H9 (cell line): ENCODE data around the gene MYH9. TPM values are rescaled to one million over a fixed set of nuclear protein-coding genes. Genes with fewer than 3 reads are reported as not detected.

Source experiments
- DNase-seq: peaks from one replicate; pipeline ENCODE4 v3.0.0-alpha.2; 2017
- H2AFZ ChIP-seq: one replicate; pipeline ENCODE4 v1.6.1; 2013; ENCODE audit warnings: mild to moderate bottlenecking, low read length, control low read depth, moderate library complexity
- H2AK5ac ChIP-seq: 2 replicates; pipeline ENCODE4 v1.6.1; 2013; ENCODE audit warnings: low read length, control low read depth, mixed read lengths; ENCODE audit not compliant: insufficient read length
- H2BK120ac ChIP-seq: one replicate; pipeline ENCODE4 v1.6.1; 2013; ENCODE audit warnings: low read depth, mild to moderate bottlenecking, low read length, control low read depth, inconsistent platforms; ENCODE audit not compliant: poor library complexity, severe bottlenecking
- H2BK12ac ChIP-seq: 2 replicates; pipeline ENCODE4 v1.6.1; 2013; ENCODE audit warnings: low read length, control low read depth, mixed read lengths, low read depth; ENCODE audit not compliant: insufficient read length
- H2BK15ac ChIP-seq: 2 replicates; pipeline ENCODE4 v1.6.1; 2013; ENCODE audit warnings: low read depth, low read length, control low read depth
- H2BK20ac ChIP-seq: one replicate; pipeline ENCODE4 v1.6.1; 2013; ENCODE audit warnings: low read depth, mild to moderate bottlenecking, low read length, control low read depth, inconsistent platforms; ENCODE audit not compliant: poor library complexity, severe bottlenecking
- H2BK5ac ChIP-seq: 2 replicates; pipeline ENCODE4 v1.6.1; 2013; ENCODE audit warnings: low read length, control low read depth, mixed read lengths; ENCODE audit not compliant: insufficient read length
- H3K14ac ChIP-seq: 2 replicates; pipeline ENCODE4 v1.6.1; 2013; ENCODE audit warnings: low read length, control low read depth; ENCODE audit not compliant: insufficient read depth
- H3K18ac ChIP-seq: 2 replicates; pipeline ENCODE4 v1.6.1; 2013; ENCODE audit warnings: low read depth, mild to moderate bottlenecking, mixed read lengths, low read length, control low read depth; ENCODE audit not compliant: insufficient read length
- H3K23ac ChIP-seq: 2 replicates; pipeline ENCODE4 v1.6.1; 2013; ENCODE audit warnings: low read length, control low read depth, mixed read lengths, low read depth; ENCODE audit not compliant: insufficient read length
- H3K23me2 ChIP-seq: 2 replicates; pipeline ENCODE4 v1.6.1; 2013; ENCODE audit warnings: low read depth, mild to moderate bottlenecking, mixed read lengths, low read length, control low read depth; ENCODE audit not compliant: insufficient read length, poor library complexity, severe bottlenecking
- H3K27ac ChIP-seq: 2 replicates; pipeline ENCODE4 v1.5.1; 2013; ENCODE audit warnings: low read length, control low read depth, mixed read lengths, low read depth; ENCODE audit not compliant: insufficient read length
- H3K27me3 ChIP-seq: 2 replicates; pipeline ENCODE4 v1.6.1; 2013; ENCODE audit warnings: low read length, control low read depth, inconsistent platforms; ENCODE audit not compliant: insufficient read depth
- H3K4ac ChIP-seq: 2 replicates; pipeline ENCODE4 v1.6.1; 2013; ENCODE audit warnings: low read depth, mild to moderate bottlenecking, control low read depth, inconsistent platforms, low read length, moderate library complexity
- H3K4me1 ChIP-seq: 2 replicates; pipeline ENCODE4 v1.6.1; 2013; ENCODE audit warnings: low read length, control low read depth, inconsistent platforms; ENCODE audit not compliant: insufficient read depth
- H3K4me2 ChIP-seq: 2 replicates; pipeline ENCODE4 v1.6.1; 2013; ENCODE audit warnings: low read length, control low read depth, mixed read lengths; ENCODE audit not compliant: insufficient read length, insufficient read depth
- H3K56ac ChIP-seq: 2 replicates; pipeline ENCODE4 v1.6.1; 2013; ENCODE audit warnings: low read depth, mild to moderate bottlenecking, mixed read lengths, low read length, control low read depth; ENCODE audit not compliant: insufficient read length
- H3K79me1 ChIP-seq: 2 replicates; pipeline ENCODE4 v1.6.1; 2013; ENCODE audit warnings: low read depth, mild to moderate bottlenecking, moderate library complexity, low read length, control low read depth, inconsistent platforms; ENCODE audit not compliant: insufficient read depth, poor library complexity, severe bottlenecking
- H3K79me2 ChIP-seq: 2 replicates; pipeline ENCODE4 v1.6.1; 2013; ENCODE audit warnings: low read length, control low read depth, inconsistent platforms; ENCODE audit not compliant: insufficient read depth
- H3K9ac ChIP-seq: 2 replicates; pipeline ENCODE4 v1.6.1; 2013; ENCODE audit warnings: low read length, control low read depth, mixed read lengths; ENCODE audit not compliant: insufficient read length; ENCODE audit errors: extremely low read depth
- H3K9me3 ChIP-seq: one replicate; pipeline ENCODE4 v1.6.1; 2013; ENCODE audit warnings: low read depth, low read length, inconsistent platforms; ENCODE audit not compliant: control insufficient read depth
- H3T11ph ChIP-seq: one replicate; pipeline ENCODE4 v1.6.1; 2013; ENCODE audit warnings: mild to moderate bottlenecking, low read length, control low read depth, inconsistent platforms
- H4K20me1 ChIP-seq: one replicate; pipeline ENCODE4 v1.6.1; 2013; ENCODE audit not compliant: control insufficient read depth, insufficient read length, insufficient read depth
- H4K5ac ChIP-seq: 2 replicates; pipeline ENCODE4 v1.6.1; 2013; ENCODE audit warnings: low read depth, mild to moderate bottlenecking, mixed read lengths, low read length, control low read depth; ENCODE audit not compliant: insufficient read length
- H4K8ac ChIP-seq: replicated peaks from 2 replicates; pipeline ENCODE4 v1.6.1; 2013; ENCODE audit warnings: low read length, control low read depth, mixed read lengths, low read depth; ENCODE audit not compliant: insufficient read length
- H4K91ac ChIP-seq: 2 replicates; pipeline ENCODE4 v1.6.1; 2013; ENCODE audit warnings: low read depth, mild to moderate bottlenecking, moderate library complexity, mixed read lengths, low read length, control low read depth; ENCODE audit not compliant: insufficient read length
- H3K27ac Mint-ChIP-seq, 3 experiments: 2 replicates in 2 of 3; 3 replicates in 1 of 3; pipeline ENCODE4 v1.8.0; 2020 to 2021; ENCODE audit warnings: mixed read lengths in 3 of 3, mild to moderate bottlenecking in 1 of 3, moderate library complexity in 1 of 3
- H3K27me3 Mint-ChIP-seq: 2 replicates; pipeline ENCODE4 v1.8.0; 2021; ENCODE audit warnings: low read depth, mild to moderate bottlenecking, moderate library complexity, mixed read lengths
- H3K36me3 Mint-ChIP-seq, 3 experiments: 2 replicates in 2 of 3; 3 replicates in 1 of 3; pipeline ENCODE4 v1.8.0; 2020 to 2021; ENCODE audit warnings: low read depth in 3 of 3, mixed read lengths in 3 of 3; ENCODE audit not compliant: insufficient read depth in 1 of 3
- H3K4me1 Mint-ChIP-seq, 2 experiments: 2 replicates each; pipeline ENCODE4 v1.8.0; 2020; ENCODE audit warnings: mixed read lengths in 2 of 2
- H3K4me3 Mint-ChIP-seq, 2 experiments: 2 replicates in 1 of 2; 3 replicates in 1 of 2; pipeline ENCODE4 v1.8.0; 2020 to 2021; ENCODE audit warnings: mild to moderate bottlenecking in 2 of 2, mixed read lengths in 2 of 2, moderate library complexity in 1 of 2
- H3K9me3 Mint-ChIP-seq, 2 experiments: 2 replicates in 1 of 2; 3 replicates in 1 of 2; pipeline ENCODE4 v1.8.0; 2020; ENCODE audit warnings: mild to moderate bottlenecking in 2 of 2, mixed read lengths in 2 of 2, moderate library complexity in 1 of 2
- CTCF ChIP-seq: fragments of 200-600 bp; sonication (generic); conservative IDR thresholded peaks from 3 replicates; pipeline ENCODE4 v1.8.0; 2021; ENCODE audit warnings: antibody characterized with exemption, mild to moderate bottlenecking
- WGBS: extraction: QIAGEN DNeasy Blood & Tissue Kit; methylation state at CpG from one replicate; pipeline ENCODE4 v1.1.7; 2013; ENCODE audit warnings: missing lambda C conversion rate, low lambda C conversion rate, mixed read lengths; ENCODE audit not compliant: insufficient read length; ENCODE audit errors: extremely low coverage; 5-methylcytosine and 5-hydroxymethylcytosine counted together
- total RNA-seq: library from RNA; stranded (reverse); gene quantifications from 2 replicates; pipeline ENCODE4 v1.2.1, GENCODE V29; 2021

MYH9 gene
- total RNA-seq, 1 experiment from 2014 or later, result 266 TPM

GRCh38 chr22:36323855-36324331, 63.9 kb downstream of the MYH9 start:
- Histone ChIP-seq H4K5ac (no peak overlapping the region), H4K20me1 (peaks cover 2% of the 10 kb centered on the region), H3K23me2 (no peaks in the 10 kb centered on the region), H2BK15ac (no peak overlapping the region), H3K27ac (no peak overlapping the region), H3K14ac (no peak overlapping the region; the same call in 1 of the 2 replicates), H3K4me2 (no peak overlapping the region), H3K79me1 (no peaks in the 10 kb centered on the region), H3K4me1 (peaks cover 4% of the 10 kb centered on the region; the same call in 1 of the 2 replicates), H3K23ac (no peak overlapping the region), H3K27me3 (no peaks in the 10 kb centered on the region), H3K18ac (no peak overlapping the region), H2BK12ac (no peak overlapping the region), H2BK20ac (no peak overlapping the region), H3K9ac (no peak overlapping the region), H4K91ac (no peak overlapping the region), H4K8ac (no peak overlapping the region), H2BK5ac (no peak overlapping the region), H3K56ac (no peak overlapping the region), H2AK5ac (no peak overlapping the region), H3K4ac (no peak overlapping the region), H2AFZ (no peak overlapping the region), H3T11ph (no peak overlapping the region), H2BK120ac (no peak overlapping the region), H3K79me2 (peaks cover 6% of the 10 kb centered on the region; the same call in 1 of the 2 replicates), H3K9me3 (no peaks in the 10 kb centered on the region)
- TF ChIP-seq CTCF, result no peak
- Mint-ChIP-seq H3K9me3 (no peaks in the 10 kb centered on the region), H3K4me3 (no peak overlapping the region), H3K4me1 (peaks cover 13 to 17% of the 10 kb centered on the region in 2 experiments), H3K27ac (no peak overlapping the region; a peak in 1 of 7 replicates), H3K36me3 (peaks cover 66 to 93% (median 84%) of the 10 kb centered on the region in 3 experiments), H3K27me3 (no peaks in the 10 kb centered on the region)
- DNase-seq, result no peak
- WGBS, result no CpG with 5 or more reads among the region's 21 CpGs
